Activated B cell treated with CpG ODN at 0.5 μM for 24 hours (primary cell): ENCODE measurements around the gene GNG5. TPM values are rescaled to one million over a fixed set of nuclear protein-coding genes. Genes with fewer than 3 reads are reported as not detected.
A peak's percentile ranks its signal among the peaks of the same experiment; 100 is the strongest.

Experiments
- ATAC-seq: fragments of 200-7000 bp; cut with Tn5 transposase; one replicate; pipeline ENCODE4 v1.10.0; 2021; ENCODE audit warnings: low read depth, mild to moderate bottlenecking, moderate library complexity
- CTCF ChIA-PET: fragments of 350-600 bp; sonication (Branson Sonifier 250); formaldehyde crosslinking; loops from one replicate; lab custom pipeline; 2021; ENCODE audit warnings: antibody characterized with exemption; lab: Charles Lee
- POLR2A ChIA-PET: fragments of 350-600 bp; sonication (Branson Sonifier 250); formaldehyde crosslinking; loops from one replicate; lab custom pipeline; 2021; ENCODE audit warnings: antibody characterized with exemption; lab: Charles Lee
- DNase-seq: peaks from one replicate; pipeline ENCODE4 v3.0.0; 2022
- H3K27ac Mint-ChIP-seq: one replicate; pipeline ENCODE4 v1.8.0; 2020; ENCODE audit warnings: mixed read lengths
- H3K27me3 Mint-ChIP-seq: one replicate; pipeline ENCODE4 v1.8.0; 2021; ENCODE audit warnings: mixed read lengths
- H3K36me3 Mint-ChIP-seq: one replicate; pipeline ENCODE4 v1.8.0; 2021; ENCODE audit warnings: low read depth, mixed read lengths
- H3K4me1 Mint-ChIP-seq: one replicate; pipeline ENCODE4 v1.8.0; 2021; ENCODE audit warnings: mixed read lengths
- H3K4me3 Mint-ChIP-seq: one replicate; pipeline ENCODE4 v1.8.0; 2020; ENCODE audit warnings: mild to moderate bottlenecking, mixed read lengths
- H3K9me3 Mint-ChIP-seq: one replicate; pipeline ENCODE4 v1.8.0; 2020; ENCODE audit warnings: mixed read lengths
- intact Hi-C: fragments of 100-400 bp; cut with micrococcal nuclease; formaldehyde crosslinking; loops from one replicate; pipeline ENCODE4 v1.15.1; 2024
- total RNA-seq: library from RNA; stranded (reverse); gene quantifications from 2 replicates; pipeline ENCODE4 v1.2.3, GENCODE V29; 2022
- TF ChIP-seq, protein P1 (sequence below): fragments of 200-600 bp; IDR thresholded peaks from one replicate; pipeline ENCODE4 v1.8.0; 2022; ENCODE audit warnings: antibody characterized with exemption, mild to moderate bottlenecking

GNG5 gene
- 57.0 and 63.5 TPM in 2 replicates for total RNA-seq

DNA sequence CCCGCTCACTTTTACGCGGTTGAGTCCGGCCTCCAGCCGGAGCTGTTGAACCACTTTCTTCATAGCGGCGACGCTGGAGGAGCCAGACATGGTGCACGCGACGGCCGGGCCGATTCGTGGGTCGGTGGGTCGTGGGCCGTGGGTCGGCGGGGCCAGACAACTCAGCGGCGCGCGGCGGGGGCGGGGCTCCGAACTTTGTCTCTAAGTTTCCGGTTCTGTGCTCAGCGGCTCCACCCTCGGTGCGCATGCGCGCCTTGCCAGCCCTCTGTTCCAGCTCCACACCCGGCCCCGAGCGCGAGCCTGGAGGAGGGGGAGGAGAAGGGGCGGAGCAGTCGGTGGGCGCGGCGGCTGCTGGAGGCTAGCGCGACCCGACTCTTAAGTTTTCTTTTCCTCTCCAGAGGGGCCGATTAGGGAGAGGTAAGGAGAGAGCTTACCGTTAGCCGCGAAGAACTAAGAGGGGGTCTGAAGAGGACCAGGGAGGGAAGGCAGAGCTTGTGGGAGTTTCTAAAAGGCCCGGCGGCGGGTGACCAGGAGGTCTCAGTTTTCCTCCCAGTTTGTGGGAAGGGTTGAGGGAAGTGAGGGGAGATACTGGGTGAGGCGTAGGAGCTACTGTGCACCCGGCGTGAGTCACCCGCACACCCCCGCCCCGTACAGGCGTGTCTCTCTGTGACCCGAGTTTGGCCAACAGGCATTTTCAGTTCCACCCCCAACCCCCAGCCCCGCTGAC, at the start of gene GNG5, which contains the start of gene SPATA1:
GNG5 (minus strand) TSS at position 580 of the 727 bp plus-strand sequence; CDS start at position 90, 490 bp downstream.
SPATA1 (plus strand) TSS at position 385 of the 727 bp plus-strand sequence. CDS start 9,974 bp downstream, outside the sequence.
- peaks cover 37% of the 10 kb centered on the region for H3K4me1 Mint-ChIP-seq
- H3K36me3 Mint-ChIP-seq: peaks cover 25% of the 10 kb centered on the region
- CTCF ChIA-PET: interaction anchor here (1.0 to 1.6 kb wide), 8 partner anchors 26 to 522 kb away, joined by 3 to 10 read pairs (median 4); partner anchors contain the start of genes CTBS and RPF1
- POLR2A ChIA-PET: interaction anchor here (0.7 to 3.6 kb wide), 24 partner anchors 8 to 770 kb away, joined by 3 to 113 read pairs (median 7); partner anchors contain the start of genes BCL10, C1orf52, CTBS and PRKACB
- DNase-seq (peak; percentile 98), ATAC-seq (peak; percentile 87)
- H3K9me3 Mint-ChIP-seq: peaks cover 3% of the 10 kb centered on the region
- peak within 1 kb of the TSS; percentile 96 for H3K4me3 Mint-ChIP-seq
- peak within 1 kb of the TSS; percentile 98 for H3K27ac Mint-ChIP-seq
- intact Hi-C loops: loop anchor here (1.0 to 10.0 kb wide), 11 partner anchors 27 to 770 kb away; partner anchors contain the start of genes BCL10, C1orf52, CTBS and MCOLN2
- TF ChIP-seq, protein P1, sequence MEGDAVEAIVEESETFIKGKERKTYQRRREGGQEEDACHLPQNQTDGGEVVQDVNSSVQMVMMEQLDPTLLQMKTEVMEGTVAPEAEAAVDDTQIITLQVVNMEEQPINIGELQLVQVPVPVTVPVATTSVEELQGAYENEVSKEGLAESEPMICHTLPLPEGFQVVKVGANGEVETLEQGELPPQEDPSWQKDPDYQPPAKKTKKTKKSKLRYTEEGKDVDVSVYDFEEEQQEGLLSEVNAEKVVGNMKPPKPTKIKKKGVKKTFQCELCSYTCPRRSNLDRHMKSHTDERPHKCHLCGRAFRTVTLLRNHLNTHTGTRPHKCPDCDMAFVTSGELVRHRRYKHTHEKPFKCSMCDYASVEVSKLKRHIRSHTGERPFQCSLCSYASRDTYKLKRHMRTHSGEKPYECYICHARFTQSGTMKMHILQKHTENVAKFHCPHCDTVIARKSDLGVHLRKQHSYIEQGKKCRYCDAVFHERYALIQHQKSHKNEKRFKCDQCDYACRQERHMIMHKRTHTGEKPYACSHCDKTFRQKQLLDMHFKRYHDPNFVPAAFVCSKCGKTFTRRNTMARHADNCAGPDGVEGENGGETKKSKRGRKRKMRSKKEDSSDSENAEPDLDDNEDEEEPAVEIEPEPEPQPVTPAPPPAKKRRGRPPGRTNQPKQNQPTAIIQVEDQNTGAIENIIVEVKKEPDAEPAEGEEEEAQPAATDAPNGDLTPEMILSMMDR: no peak
- H3K27me3 Mint-ChIP-seq: no peaks in the 10 kb centered on the region

DNA sequence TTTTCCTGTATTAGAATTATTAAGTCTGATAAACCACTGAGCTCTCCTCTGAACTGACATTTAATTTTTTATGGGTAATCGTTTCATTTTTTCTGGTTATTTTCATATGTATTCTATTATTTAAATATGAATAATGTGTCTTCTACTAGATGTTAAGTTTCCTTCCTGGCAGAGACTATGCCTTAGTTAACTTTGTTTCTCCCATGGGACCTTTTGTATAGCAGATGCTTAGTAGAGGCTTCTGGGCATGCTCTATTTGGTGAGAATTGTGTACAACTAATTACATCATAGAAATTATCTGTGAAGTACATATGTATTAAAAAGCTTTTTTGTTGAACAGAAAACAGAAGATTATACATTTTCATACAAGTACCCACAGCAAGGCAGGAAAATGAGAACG, 44.4 kb upstream of the GNG5 start:
- H3K4me3 Mint-ChIP-seq: no peak overlapping the region
- no peaks in the 10 kb centered on the region for H3K27me3 Mint-ChIP-seq
- CTCF ChIA-PET: no interaction called here
- no peaks in the 10 kb centered on the region for H3K4me1 Mint-ChIP-seq
- ATAC-seq: no peak
- no peak for DNase-seq
- H3K36me3 Mint-ChIP-seq: peaks cover 13% of the 10 kb centered on the region
- TF ChIP-seq, protein P1: no peak
- POLR2A ChIA-PET: interaction anchor here (0.9 to 1.4 kb wide), 2 partner anchors 23 to 45 kb away, joined by 3 read pairs; partner anchors contain the start of genes CTBS, GNG5 and SPATA1
- H3K9me3 Mint-ChIP-seq: no peaks in the 10 kb centered on the region
- intact Hi-C loops: no loop called here
- no peak overlapping the region for H3K27ac Mint-ChIP-seq

DNA sequence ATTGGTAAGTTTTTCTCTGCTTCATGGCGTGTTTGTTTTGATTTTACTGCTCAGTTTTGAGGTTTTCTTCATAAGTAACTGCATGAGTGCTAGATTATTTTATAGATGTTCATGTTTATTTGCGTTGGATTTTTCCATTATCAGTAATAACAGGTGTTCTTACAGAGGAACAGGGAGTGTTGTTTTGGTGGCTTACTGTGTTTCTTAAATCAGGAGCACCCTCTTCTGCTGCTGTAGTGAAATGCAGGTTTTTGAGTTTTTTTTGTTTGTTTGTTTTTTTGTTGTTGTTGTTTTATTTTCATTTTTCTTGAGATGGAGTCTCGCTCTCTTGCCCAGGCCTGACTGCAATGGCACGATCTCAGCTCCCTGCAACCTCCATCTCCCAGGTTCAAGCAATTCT, 35.3 kb upstream of the GNG5 start:
- intact Hi-C loops: no loop called here
- peaks cover 4% of the 10 kb centered on the region for H3K4me1 Mint-ChIP-seq
- ChIA-PET CTCF (interaction anchor here (1.6 kb wide), 1 partner anchor 100 kb away, joined by 5 read pairs; no protein-coding TSS in a partner anchor), POLR2A (no interaction called here)
- no peak for DNase-seq
- no peaks in the 10 kb centered on the region for H3K27me3 Mint-ChIP-seq
- ATAC-seq: no peak
- TF ChIP-seq, protein P1: no peak
- H3K9me3 Mint-ChIP-seq: no peaks in the 10 kb centered on the region
- H3K4me3 Mint-ChIP-seq: no peak overlapping the region
- peaks cover 30% of the 10 kb centered on the region for H3K36me3 Mint-ChIP-seq
- H3K27ac Mint-ChIP-seq: no peak overlapping the region

DNA sequence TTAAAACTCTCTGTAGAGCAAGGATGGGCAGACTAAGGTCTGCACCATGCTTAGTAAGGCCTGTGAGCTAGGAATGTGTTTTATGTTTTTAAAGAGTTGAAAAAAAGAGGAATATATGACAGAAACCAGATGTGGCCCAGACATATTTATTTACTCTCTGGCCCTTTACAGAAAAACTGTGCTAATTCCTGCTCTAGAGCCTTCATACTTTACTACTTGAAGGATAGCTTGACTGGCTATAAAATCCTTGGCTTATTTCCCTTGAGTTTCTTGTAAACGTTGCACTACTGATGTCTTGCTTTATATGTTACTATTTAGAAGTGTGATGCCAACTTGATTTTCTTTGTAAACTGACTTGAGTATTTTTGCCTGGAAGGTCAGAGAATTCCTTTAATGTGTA, 34.4 kb upstream of the GNG5 start:
- ATAC-seq (no peak), DNase-seq (no peak)
- Mint-ChIP-seq H3K4me1 (peaks cover 4% of the 10 kb centered on the region), H3K27me3 (no peaks in the 10 kb centered on the region), H3K36me3 (peaks cover 30% of the 10 kb centered on the region), H3K9me3 (no peaks in the 10 kb centered on the region), H3K4me3 (no peak overlapping the region), H3K27ac (no peak overlapping the region)
- TF ChIP-seq, protein P1: no peak
- CTCF ChIA-PET: no interaction called here
- POLR2A ChIA-PET: no interaction called here
- intact Hi-C loops: no loop called here

DNA sequence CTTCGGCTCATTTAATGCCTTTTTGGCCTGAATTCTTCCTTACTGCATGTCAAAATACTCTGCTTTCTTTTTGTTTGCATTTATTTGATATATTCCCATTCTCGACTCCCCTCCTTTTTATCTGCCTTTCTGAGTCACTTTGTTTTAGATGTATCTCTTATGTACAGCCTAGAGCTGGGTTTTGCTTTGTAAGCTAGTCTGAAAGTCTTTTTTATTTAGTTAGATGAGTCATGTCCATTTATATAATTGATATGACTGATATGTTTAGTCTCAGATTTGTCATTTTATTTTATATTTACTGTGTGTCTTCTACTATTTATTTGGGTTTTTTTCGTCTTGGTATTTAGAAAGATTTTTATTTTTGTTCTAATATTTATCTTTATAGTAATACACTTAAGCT, 33.6 kb upstream of the GNG5 start:
- H3K4me3 Mint-ChIP-seq: no peak overlapping the region
- H3K9me3 Mint-ChIP-seq: no peaks in the 10 kb centered on the region
- intact Hi-C loops: no loop called here
- H3K27ac Mint-ChIP-seq: no peak overlapping the region
- ATAC-seq (no peak), DNase-seq (no peak)
- peaks cover 4% of the 10 kb centered on the region for H3K4me1 Mint-ChIP-seq
- ChIA-PET CTCF (no interaction called here), POLR2A (no interaction called here)
- TF ChIP-seq, protein P1: no peak
- no peaks in the 10 kb centered on the region for H3K27me3 Mint-ChIP-seq
- H3K36me3 Mint-ChIP-seq: peaks cover 31% of the 10 kb centered on the region
